GM13976 (cell line): ENCODE data around the gene KIR3DL2.
"Not testable (repeated sequence)": the region's sequence is repeated elsewhere in the genome, so short reads cannot be mapped to it uniquely, and the experiment has no call there.

Experiments used
- DNase-seq: peaks from one replicate; pipeline ENCODE4 v3.0.0; 2012; ENCODE audit warnings: low spot score
- CTCF ChIP-seq: IDR thresholded peaks from 2 replicates; pipeline ENCODE4 v1.5.1; 2012; ENCODE audit warnings: borderline replicate concordance, mild to moderate bottlenecking; ENCODE audit not compliant: insufficient read depth; ENCODE audit errors: extremely low read depth, missing control alignments, control extremely low read depth
- in situ Hi-C: fragments of 300-500 bp; cut with MboI; formaldehyde crosslinking; loops from one replicate; pipeline ENCODE4 v1.12.0; 2022; ENCODE audit warnings: low sequenced_read_pairs, mixed read lengths, inconsistent platforms; ENCODE audit not compliant: unreplicated experiment

KIR3DL2 gene

GRCh38 chr19:54888239-54888638 lies 38.0 kb downstream of the KIR3DL2 start:
- in situ Hi-C loops, result no loop called here
- no peak for TF ChIP-seq CTCF
- DNase-seq, result no peak

GRCh38 chr19:54889566-54889965 lies 39.3 kb downstream of the KIR3DL2 start:
- in situ Hi-C loops, result no loop called here
- DNase-seq, result no peak
- TF ChIP-seq CTCF, result no peak

- DNase-seq, result no peak
- no peak for TF ChIP-seq CTCF
- in situ Hi-C loops, result no loop called here
These were observed 43.2 kb downstream of the KIR3DL2 start for GRCh38 chr19:54893406-54893805.

- in situ Hi-C loops, DNase-seq: not testable (repeated sequence)
These were observed 43.9 kb downstream of the KIR3DL2 start for GRCh38 chr19:54894106-54894505.

- DNase-seq, result no peak
- in situ Hi-C loops, result no loop called here
- TF ChIP-seq CTCF, result no peak
These were observed 45.8 kb downstream of the KIR3DL2 start for GRCh38 chr19:54896036-54896435.

- DNase-seq, in situ Hi-C loops: not testable (repeated sequence)
These were observed 48.4 kb downstream of the KIR3DL2 start for GRCh38 chr19:54898685-54899084.

GRCh38 chr19:54899646-54900045 lies 49.4 kb downstream of the KIR3DL2 start:
- DNase-seq, result not testable (repeated sequence)
- in situ Hi-C loops, result loop anchor here (25.0 kb wide), 1 partner anchor 412 kb away; no protein-coding TSS in a partner anchor

- DNase-seq, result not testable (repeated sequence)
- in situ Hi-C loops, result loop anchor here (25.0 kb wide), 1 partner anchor 414 kb away; no protein-coding TSS in a partner anchor
These were observed 50.9 kb downstream of the KIR3DL2 start for GRCh38 chr19:54901153-54901552.

- in situ Hi-C loops, result loop anchor here (25.0 kb wide), 1 partner anchor 415 kb away; no protein-coding TSS in a partner anchor
- TF ChIP-seq CTCF, result no peak
- DNase-seq, result no peak
These were observed 51.8 kb downstream of the KIR3DL2 start for GRCh38 chr19:54902061-54902460.
